ENCODE measurements around the gene AP1G1. TPM values are rescaled to one million over a fixed set of nuclear protein-coding genes. Genes with fewer than 3 reads are reported as not detected.

The AP1G1 gene
- polyA plus RNA-seq, 2 donors = 16.9 to 23.5 TPM

DNA sequence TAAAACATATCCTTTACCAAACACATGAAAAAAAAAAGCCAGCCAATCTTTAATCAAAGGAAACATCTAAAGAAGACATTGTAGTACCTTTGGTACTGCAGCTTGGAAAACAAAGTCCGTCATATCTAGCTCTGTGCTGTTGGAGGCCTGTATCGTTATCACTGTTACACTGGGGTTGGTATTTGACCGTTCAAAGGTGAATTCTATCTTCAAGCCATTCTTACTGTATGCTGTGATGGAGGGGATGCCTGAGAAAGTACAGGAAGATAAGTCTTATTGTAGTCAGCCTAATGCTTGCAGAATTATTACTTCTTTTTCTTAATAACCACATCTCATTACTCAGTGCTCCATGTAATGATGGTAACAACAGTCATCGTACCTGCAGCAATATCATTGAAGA is 69.8 kb downstream of the AP1G1 start:
- H3K9me3 ChIP-seq (ENCODE audit: control insufficient read depth in 2 of 2, insufficient read depth in 1 of 2, low read depth in 1 of 2, low read length in 1 of 2) = no peaks in the 10 kb centered on the region
- peaks cover 3 to 4% of the 10 kb centered on the region in 2 donors for H3K36me3 ChIP-seq (ENCODE audit: control insufficient read depth in 2 of 2, insufficient read depth in 2 of 2, low read length in 1 of 2)
- H3K4me3 ChIP-seq (ENCODE audit: low read depth in 1 of 2, low read length in 2 of 2) = no peak overlapping the region
- no peak overlapping the region for H3K27ac ChIP-seq (ENCODE audit: low read depth in 2 of 2, low read length in 1 of 2)
- no peaks in the 10 kb centered on the region for H3K4me1 ChIP-seq (ENCODE audit: control insufficient read depth in 2 of 2, insufficient read depth in 2 of 2, low read length in 1 of 2)
- H3K27me3 ChIP-seq (ENCODE audit: control insufficient read depth in 1 of 2, insufficient read depth in 2 of 2, low read length in 2 of 2) = no peaks in the 10 kb centered on the region
- WGBS, 2 donors = 85 to 96% methylated on average over 4 of the region's 4 CpGs

DNA sequence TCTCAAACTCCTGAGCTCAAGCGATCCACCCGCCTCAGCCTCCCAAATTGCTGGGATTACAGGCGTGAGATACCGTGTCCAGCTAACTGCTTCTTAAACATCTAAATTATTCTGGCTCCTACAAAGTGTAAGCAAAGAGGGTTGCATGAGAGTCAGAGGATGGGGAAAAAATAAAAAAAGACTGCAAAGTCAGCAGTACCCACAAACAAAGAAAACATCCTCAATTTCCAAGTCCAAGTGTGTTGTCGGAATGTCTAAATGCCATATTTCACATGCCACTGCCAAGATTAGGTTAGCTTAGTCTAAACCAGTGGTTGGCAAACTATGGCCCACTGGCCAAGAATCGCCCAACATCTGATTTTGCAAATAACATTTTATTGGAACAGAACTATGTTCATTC is 71.1 kb downstream of the AP1G1 start:
- Histone ChIP-seq H3K27me3 (ENCODE audit: control insufficient read depth in 1 of 2, insufficient read depth in 2 of 2, low read length in 2 of 2) (no peaks in the 10 kb centered on the region), H3K4me3 (ENCODE audit: low read depth in 1 of 2, low read length in 2 of 2) (no peak overlapping the region), H3K27ac (ENCODE audit: low read depth in 2 of 2, low read length in 1 of 2) (no peak overlapping the region), H3K36me3 (ENCODE audit: control insufficient read depth in 2 of 2, insufficient read depth in 2 of 2, low read length in 1 of 2) (peaks cover 8 to 10% of the 10 kb centered on the region in 2 donors), H3K4me1 (ENCODE audit: control insufficient read depth in 2 of 2, insufficient read depth in 2 of 2, low read length in 1 of 2) (no peaks in the 10 kb centered on the region), H3K9me3 (ENCODE audit: control insufficient read depth in 2 of 2, insufficient read depth in 1 of 2, low read depth in 1 of 2, low read length in 1 of 2) (no peaks in the 10 kb centered on the region)
- 98% methylated on average over 6 of the region's 6 CpGs for WGBS, 2 donors

DNA sequence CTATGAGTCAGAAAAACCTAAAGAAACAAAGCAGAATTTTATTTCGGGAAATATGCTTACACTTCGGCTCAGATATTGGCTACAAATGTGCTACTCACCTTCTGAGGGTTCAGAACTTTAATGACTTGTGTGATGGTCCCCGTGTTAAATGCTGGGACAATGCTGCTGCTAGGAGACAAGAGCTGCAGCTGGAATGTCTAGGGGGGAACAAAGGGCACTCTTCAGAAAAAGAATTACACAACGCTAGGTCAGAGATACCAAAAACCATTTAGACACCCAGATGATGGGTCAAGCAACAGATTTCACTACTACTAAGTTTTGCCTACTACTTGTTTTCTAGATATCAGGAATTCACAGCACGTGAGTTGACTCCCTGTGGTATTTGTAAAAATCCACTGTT is 74.1 kb downstream of the AP1G1 start:
- Histone ChIP-seq H3K4me1 (ENCODE audit: control insufficient read depth in 2 of 2, insufficient read depth in 2 of 2, low read length in 1 of 2) (no peaks in the 10 kb centered on the region), H3K36me3 (ENCODE audit: control insufficient read depth in 2 of 2, insufficient read depth in 2 of 2, low read length in 1 of 2) (peaks cover 14 to 16% of the 10 kb centered on the region in 2 donors), H3K4me3 (ENCODE audit: low read depth in 1 of 2, low read length in 2 of 2) (no peak overlapping the region), H3K9me3 (ENCODE audit: control insufficient read depth in 2 of 2, insufficient read depth in 1 of 2, low read depth in 1 of 2, low read length in 1 of 2) (no peaks in the 10 kb centered on the region), H3K27ac (ENCODE audit: low read depth in 2 of 2, low read length in 1 of 2) (no peak overlapping the region), H3K27me3 (ENCODE audit: control insufficient read depth in 1 of 2, insufficient read depth in 2 of 2, low read length in 2 of 2) (no peaks in the 10 kb centered on the region)
- 78 to 84% methylated on average over 5 of the region's 5 CpGs for WGBS, 2 donors

DNA sequence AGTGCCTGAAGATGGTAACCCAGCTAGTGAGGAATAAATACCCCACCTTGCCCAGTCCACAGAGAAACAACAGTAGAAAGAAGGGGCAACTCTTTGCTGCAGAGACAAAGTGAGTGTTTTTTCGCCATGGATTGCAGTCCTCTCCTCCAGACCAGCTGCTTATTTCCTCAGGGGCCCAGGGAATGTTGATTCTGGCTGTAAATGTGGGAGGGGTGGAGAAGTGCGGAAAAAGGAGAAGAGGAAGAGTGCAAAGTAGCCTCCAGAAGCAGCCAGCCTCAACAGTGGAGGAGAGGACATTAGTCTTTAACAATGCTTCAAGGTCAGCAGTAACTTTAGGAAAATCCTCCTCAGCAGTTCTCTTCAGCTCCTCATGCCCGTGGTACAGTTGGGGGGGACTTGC is 76.0 kb downstream of the AP1G1 start:
- WGBS, 2 donors = 86 to 91% methylated on average over 3 of the region's 3 CpGs
- Histone ChIP-seq H3K4me1 (ENCODE audit: control insufficient read depth in 2 of 2, insufficient read depth in 2 of 2, low read length in 1 of 2) (no peaks in the 10 kb centered on the region), H3K36me3 (ENCODE audit: control insufficient read depth in 2 of 2, insufficient read depth in 2 of 2, low read length in 1 of 2) (peaks cover 10 to 16% of the 10 kb centered on the region in 2 donors), H3K9me3 (ENCODE audit: control insufficient read depth in 2 of 2, insufficient read depth in 1 of 2, low read depth in 1 of 2, low read length in 1 of 2) (no peaks in the 10 kb centered on the region), H3K27ac (ENCODE audit: low read depth in 2 of 2, low read length in 1 of 2) (no peak overlapping the region), H3K4me3 (ENCODE audit: low read depth in 1 of 2, low read length in 2 of 2) (no peak overlapping the region), H3K27me3 (ENCODE audit: control insufficient read depth in 1 of 2, insufficient read depth in 2 of 2, low read length in 2 of 2) (no peaks in the 10 kb centered on the region)

DNA sequence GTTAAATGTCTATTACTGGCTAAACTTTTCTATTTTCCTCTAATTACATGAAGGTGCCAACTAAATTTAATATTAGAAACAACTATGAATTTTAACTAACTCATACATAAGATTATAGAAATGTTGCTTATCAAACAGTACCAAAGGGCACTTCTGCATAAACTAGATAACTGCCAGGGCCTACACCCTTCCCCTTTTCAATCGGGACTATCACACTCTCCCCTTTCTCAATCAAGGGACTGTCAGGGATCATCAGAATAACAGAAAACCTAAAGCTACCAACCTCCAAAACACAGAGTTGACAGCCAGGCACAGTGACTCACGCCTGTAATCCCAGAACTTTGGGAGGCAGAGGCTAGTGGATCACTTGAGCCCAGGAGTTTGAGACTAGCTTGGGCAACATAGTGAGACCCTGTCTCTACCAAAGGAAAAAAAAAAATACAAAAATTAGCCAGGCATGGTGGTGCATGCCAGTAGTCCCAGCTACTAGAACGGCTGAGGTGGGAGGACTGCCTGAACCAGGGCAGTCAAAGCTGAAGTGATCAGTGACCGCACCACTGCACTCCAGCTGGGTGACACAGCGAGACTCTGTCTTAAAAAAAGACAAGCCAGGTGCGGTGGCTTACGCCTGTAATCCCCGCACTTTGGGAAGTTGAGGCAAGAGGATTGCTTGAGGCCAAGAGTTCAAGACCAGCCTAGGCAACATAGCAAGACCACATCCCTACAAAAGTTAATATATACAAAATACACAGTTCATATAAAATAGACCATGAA is 80.9 kb downstream of the AP1G1 start:
- H3K27me3 ChIP-seq (ENCODE audit: control insufficient read depth in 1 of 2, insufficient read depth in 2 of 2, low read length in 2 of 2) = no peaks in the 10 kb centered on the region
- no peaks in the 10 kb centered on the region for H3K9me3 ChIP-seq (ENCODE audit: control insufficient read depth in 2 of 2, insufficient read depth in 1 of 2, low read depth in 1 of 2, low read length in 1 of 2)
- H3K36me3 ChIP-seq (ENCODE audit: control insufficient read depth in 2 of 2, insufficient read depth in 2 of 2, low read length in 1 of 2) = peaks cover 6 to 10% of the 10 kb centered on the region in 2 donors
- no peaks in the 10 kb centered on the region for H3K4me1 ChIP-seq (ENCODE audit: control insufficient read depth in 2 of 2, insufficient read depth in 2 of 2, low read length in 1 of 2)
- WGBS, 2 donors = 84 to 85% methylated on average over 8 of the region's 8 CpGs
- no peak overlapping the region for H3K27ac ChIP-seq (ENCODE audit: low read depth in 2 of 2, low read length in 1 of 2)
- no peak overlapping the region for H3K4me3 ChIP-seq (ENCODE audit: low read depth in 1 of 2, low read length in 2 of 2)

DNA sequence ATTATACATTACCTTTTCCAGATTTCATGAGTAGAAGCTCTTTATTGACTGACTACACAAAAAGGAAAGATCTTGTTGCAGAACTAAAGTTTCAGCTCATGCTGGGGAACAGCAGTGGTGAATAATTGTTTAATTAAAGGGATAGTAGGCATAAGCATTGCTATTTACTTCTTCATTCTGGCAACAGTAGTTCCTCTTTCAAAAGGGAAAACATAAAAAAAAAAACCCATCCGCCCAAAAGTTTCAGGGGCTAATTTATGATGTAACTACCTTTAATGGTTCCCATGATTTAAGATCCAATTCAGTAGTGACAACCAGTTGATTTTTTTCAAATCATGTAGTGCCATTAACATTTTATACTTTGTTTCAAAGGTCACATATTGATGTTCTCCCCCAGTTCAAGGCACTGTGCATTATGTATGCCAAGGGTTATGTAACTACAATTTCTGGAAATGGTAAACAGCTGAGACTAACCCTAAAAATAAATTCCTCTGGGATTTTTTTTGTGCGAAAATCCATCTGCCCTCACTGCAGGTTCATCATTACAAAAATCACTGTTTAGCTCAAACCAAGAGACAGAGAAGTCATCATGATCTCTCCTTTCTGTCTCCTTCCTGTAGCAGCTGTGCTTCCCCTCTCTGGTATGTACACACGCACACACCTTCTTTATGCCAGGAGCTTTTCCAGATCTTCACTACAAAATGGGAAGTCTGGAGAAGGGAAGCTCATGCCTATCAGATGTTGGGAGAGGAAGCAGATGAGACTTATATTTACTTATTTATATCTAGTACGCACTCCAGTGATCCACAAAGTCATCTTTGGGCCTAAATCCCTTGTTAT is 81.9 kb downstream of the AP1G1 start:
- 52 to 64% methylated on average over 4 of the region's 4 CpGs for WGBS, 2 donors
- Histone ChIP-seq H3K4me1 (ENCODE audit: control insufficient read depth in 2 of 2, insufficient read depth in 2 of 2, low read length in 1 of 2) (no peaks in the 10 kb centered on the region), H3K27me3 (ENCODE audit: control insufficient read depth in 1 of 2, insufficient read depth in 2 of 2, low read length in 2 of 2) (no peaks in the 10 kb centered on the region), H3K4me3 (ENCODE audit: low read depth in 1 of 2, low read length in 2 of 2) (no peak overlapping the region), H3K9me3 (ENCODE audit: control insufficient read depth in 2 of 2, insufficient read depth in 1 of 2, low read depth in 1 of 2, low read length in 1 of 2) (no peaks in the 10 kb centered on the region), H3K36me3 (ENCODE audit: control insufficient read depth in 2 of 2, insufficient read depth in 2 of 2, low read length in 1 of 2) (peaks cover 0 to under 1% of the 10 kb centered on the region in 2 donors), H3K27ac (ENCODE audit: low read depth in 2 of 2, low read length in 1 of 2) (no peak overlapping the region)

DNA sequence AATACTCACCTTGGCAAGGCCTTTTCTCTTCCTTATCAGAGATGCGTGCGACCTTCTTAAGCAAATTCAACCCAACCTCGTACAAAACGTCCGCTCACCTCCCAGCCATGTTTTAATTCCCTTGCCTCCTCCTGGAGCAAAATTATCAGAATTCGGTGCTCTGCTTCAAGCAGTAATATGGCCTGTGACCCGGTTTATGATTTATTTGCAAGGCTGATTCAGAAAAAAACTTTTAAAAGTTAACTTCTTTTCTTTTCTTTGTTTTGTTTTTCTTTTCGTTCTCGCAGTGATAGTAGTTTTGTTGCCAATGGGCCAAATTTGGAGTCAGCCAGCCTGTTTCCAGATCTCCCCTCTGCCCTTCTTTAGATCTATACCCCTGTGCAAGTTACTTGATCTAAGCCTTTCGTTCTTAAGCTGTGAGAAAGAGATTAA is 84.3 kb downstream of the AP1G1 start, which contains the start of gene PHLPP2:
TSS of gene PHLPP2 (minus strand) at position 382 of the 432 bp plus-strand sequence. CDS start 9,906 bp downstream, outside the sequence.
- no peaks in the 10 kb centered on the region for H3K4me1 ChIP-seq (ENCODE audit: control insufficient read depth in 2 of 2, insufficient read depth in 2 of 2, low read length in 1 of 2)
- no peaks in the 10 kb centered on the region for H3K27me3 ChIP-seq (ENCODE audit: control insufficient read depth in 1 of 2, insufficient read depth in 2 of 2, low read length in 2 of 2)
- WGBS, 2 donors = 13 to 16% methylated on average over 10 of the region's 10 CpGs
- no peaks in the 10 kb centered on the region for H3K36me3 ChIP-seq (ENCODE audit: control insufficient read depth in 2 of 2, insufficient read depth in 2 of 2, low read length in 1 of 2)
- H3K27ac ChIP-seq (ENCODE audit: low read depth in 2 of 2, low read length in 1 of 2) = peak within 1 kb of the TSS; percentile 85 to 87
- H3K4me3 ChIP-seq (ENCODE audit: low read depth in 1 of 2, low read length in 2 of 2) = peak within 1 kb of the TSS; percentile 78 to 79
- H3K9me3 ChIP-seq (ENCODE audit: control insufficient read depth in 2 of 2, insufficient read depth in 1 of 2, low read depth in 1 of 2, low read length in 1 of 2) = no peaks in the 10 kb centered on the region

DNA sequence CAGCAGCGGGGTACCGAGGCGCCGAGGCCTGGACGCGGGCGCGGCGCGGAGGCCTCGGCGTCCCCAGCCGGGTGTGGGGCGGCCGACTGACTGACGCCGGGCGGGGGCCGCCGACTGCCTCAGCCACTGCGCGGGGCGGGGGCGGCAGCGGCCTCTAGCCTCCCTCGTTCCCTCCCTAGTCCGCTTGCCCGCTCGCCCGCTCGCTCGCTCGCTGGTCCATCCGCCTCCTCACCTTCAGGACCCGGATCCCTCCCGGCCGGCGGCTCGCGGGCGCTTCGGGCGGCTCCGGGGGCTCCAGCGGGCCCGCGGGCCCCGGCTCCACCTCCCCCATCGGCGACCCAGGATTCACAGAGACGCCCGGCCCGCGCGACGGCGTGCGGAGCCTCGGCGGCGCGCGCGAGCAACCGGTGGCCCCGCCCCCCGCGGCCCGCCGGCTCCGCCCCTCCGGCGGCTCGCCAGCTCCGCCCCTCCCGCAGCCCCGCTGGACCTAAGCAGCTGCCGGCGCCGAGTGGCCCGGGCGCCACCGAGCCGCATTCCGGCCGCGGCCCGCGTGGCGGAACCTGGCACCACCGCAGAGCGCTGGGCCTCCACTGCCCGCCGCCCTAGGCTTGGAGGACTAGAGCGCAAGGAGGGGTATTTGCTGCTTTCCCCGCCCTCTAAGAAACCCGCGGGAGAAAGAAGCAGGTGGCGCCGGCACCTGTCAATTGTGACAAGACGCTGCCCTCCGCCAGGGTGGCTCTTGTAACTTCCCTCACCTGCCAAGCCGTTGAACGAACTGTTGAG is 84.9 kb downstream of the AP1G1 start:
- Histone ChIP-seq H3K9me3 (ENCODE audit: control insufficient read depth in 2 of 2, insufficient read depth in 1 of 2, low read depth in 1 of 2, low read length in 1 of 2) (no peaks in the 10 kb centered on the region), H3K4me1 (ENCODE audit: control insufficient read depth in 2 of 2, insufficient read depth in 2 of 2, low read length in 1 of 2) (no peaks in the 10 kb centered on the region), H3K4me3 (ENCODE audit: low read depth in 1 of 2, low read length in 2 of 2) (peak overlapping the region; percentile 78 to 79), H3K27ac (ENCODE audit: low read depth in 2 of 2, low read length in 1 of 2) (peak overlapping the region; percentile 85 to 87), H3K27me3 (ENCODE audit: control insufficient read depth in 1 of 2, insufficient read depth in 2 of 2, low read length in 2 of 2) (no peaks in the 10 kb centered on the region), H3K36me3 (ENCODE audit: control insufficient read depth in 2 of 2, insufficient read depth in 2 of 2, low read length in 1 of 2) (no peaks in the 10 kb centered on the region)
- WGBS, 2 donors = 0% methylated on average over 64 to 104 of the region's 104 CpGs
